Muscle layer of colon (tissue), 2 donors: ENCODE data around the gene PAXX.

Experiments
- H3K27ac ChIP-seq: one replicate; pipeline ENCODE4 v1.7.0; 2013; ENCODE audit warnings: low read depth, mild to moderate bottlenecking, low read length, moderate library complexity
- H3K27me3 ChIP-seq, 2 donors: one replicate each; pipeline ENCODE4 v1.7.0; 2013; ENCODE audit warnings: low read length in 2 of 2, mild to moderate bottlenecking in 2 of 2; ENCODE audit not compliant: insufficient read depth in 2 of 2, control insufficient read depth in 1 of 2
- H3K36me3 ChIP-seq: one replicate; pipeline ENCODE4 v1.7.0; 2013; ENCODE audit warnings: mild to moderate bottlenecking, low read length; ENCODE audit not compliant: insufficient read depth
- H3K4me1 ChIP-seq: one replicate; pipeline ENCODE4 v1.7.0; 2013; ENCODE audit warnings: mild to moderate bottlenecking, low read length; ENCODE audit not compliant: insufficient read depth
- H3K4me3 ChIP-seq, 2 donors: one replicate each; pipeline ENCODE4 v1.7.0; 2013; ENCODE audit warnings: low read length in 2 of 2, low read depth in 1 of 2, mild to moderate bottlenecking in 1 of 2, moderate library complexity in 1 of 2
- H3K9ac ChIP-seq: one replicate; pipeline ENCODE4 v1.7.0; 2013; ENCODE audit warnings: low read length
- H3K9me3 ChIP-seq: one replicate; pipeline ENCODE4 v1.7.0; 2013; ENCODE audit warnings: mild to moderate bottlenecking, low read length
- donor health status: abdominal sarcoma.
- donor health status: Adenocarcinoma of cecum.

Gene PAXX

DNA sequence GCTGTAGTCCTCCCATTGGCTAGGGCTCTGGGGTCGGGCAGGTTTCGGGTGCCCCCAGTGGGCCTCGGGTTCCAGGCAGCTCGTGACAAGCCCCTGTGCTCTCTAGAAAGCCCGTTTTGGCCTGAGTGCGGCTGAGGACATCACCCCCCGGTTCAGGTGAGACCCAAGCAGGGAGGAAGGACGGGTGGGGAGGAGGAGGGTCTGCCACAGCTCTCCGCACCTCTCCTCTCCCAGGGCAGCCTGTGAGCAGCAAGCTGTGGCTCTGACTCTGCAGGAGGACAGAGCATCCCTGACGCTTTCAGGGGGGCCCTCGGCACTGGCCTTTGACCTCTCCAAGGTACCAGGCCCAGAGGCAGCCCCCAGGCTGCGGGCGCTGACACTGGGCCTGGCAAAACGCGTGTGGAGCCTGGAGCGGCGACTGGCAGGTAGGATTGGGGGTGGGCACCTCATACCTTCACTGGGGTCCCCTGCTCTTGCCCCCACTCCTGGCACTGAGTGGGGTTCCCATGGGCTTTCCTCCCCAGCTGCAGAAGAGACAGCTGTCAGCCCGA is 672 bp downstream of the PAXX start:
- no peaks in the 10 kb centered on the region for H3K36me3 ChIP-seq
- H3K4me3 ChIP-seq = peak overlapping the region; percentile 81 to 84
- H3K9me3 ChIP-seq = no peaks in the 10 kb centered on the region
- H3K9ac ChIP-seq = no peak overlapping the region
- H3K27ac ChIP-seq = peak overlapping the region; percentile 76
- H3K27me3 ChIP-seq = peaks cover 13 to 46% of the 10 kb centered on the region in 2 donors
- H3K4me1 ChIP-seq = peaks cover 17% of the 10 kb centered on the region

DNA sequence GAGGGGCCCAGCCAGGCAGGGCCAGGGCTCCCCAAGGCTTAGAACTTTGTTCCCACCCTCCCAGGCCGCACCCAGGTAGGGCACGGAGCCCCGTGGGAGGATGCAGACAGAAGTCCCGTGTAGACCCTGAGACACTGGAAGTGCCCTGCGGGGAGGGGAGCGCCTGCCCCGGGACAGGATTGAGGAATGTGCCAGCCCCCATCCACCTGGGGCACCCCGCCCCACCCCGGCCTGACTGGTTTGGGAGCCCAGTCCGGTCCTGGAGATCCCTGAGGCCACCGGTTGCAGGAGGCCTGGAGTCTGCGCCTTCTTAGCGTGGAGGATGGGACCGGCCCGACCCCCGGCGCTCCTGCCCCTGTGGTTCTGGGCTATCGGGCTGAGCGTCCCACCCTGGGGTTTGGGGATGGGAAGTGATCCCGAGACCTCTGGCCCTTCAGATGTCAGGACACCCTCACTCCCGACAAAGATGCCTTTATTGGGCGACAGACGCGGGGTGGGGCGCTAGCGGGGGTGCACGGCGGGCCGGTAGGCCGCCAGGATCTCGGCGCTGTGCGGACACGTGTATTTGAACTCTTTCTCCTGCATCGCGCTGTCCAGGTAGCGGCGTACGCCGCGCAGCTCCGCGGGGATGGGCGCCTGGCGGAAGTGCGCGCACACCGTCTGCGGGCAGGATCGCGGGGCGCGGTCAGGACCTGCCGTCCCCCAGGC is 2.1 kb downstream of the PAXX start:
- Histone ChIP-seq H3K27ac (no peak overlapping the region), H3K4me1 (peaks cover 17% of the 10 kb centered on the region)

DNA sequence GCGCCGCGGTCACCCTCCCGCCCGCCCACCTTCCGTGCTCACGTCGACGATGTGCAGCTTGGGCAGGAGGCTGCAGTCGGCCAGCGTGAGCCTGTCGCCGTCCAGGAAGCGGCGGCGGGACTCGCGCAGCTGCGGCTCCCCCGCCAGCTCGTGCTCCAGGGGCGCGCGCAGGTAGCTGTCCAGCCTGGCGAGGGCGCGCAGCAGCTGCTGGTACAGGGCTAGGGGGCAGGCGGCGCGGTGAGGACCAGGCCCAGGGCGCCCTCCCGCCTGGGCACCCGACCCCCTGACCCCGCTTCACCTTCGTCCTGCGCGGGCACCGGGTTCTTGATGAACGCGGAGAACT is 2.6 kb downstream of the PAXX start:
- H3K9ac ChIP-seq = no peak overlapping the region
- no peaks in the 10 kb centered on the region for H3K36me3 ChIP-seq
- H3K9me3 ChIP-seq = no peaks in the 10 kb centered on the region
- peaks cover 13 to 46% of the 10 kb centered on the region in 2 donors for H3K27me3 ChIP-seq
- peaks cover 17% of the 10 kb centered on the region for H3K4me1 ChIP-seq
- H3K27ac ChIP-seq = no peak overlapping the region
- H3K4me3 ChIP-seq = no peak overlapping the region

More for the DNA sequence above, 2.1 kb downstream of the PAXX start:
- Histone ChIP-seq H3K27me3 (peaks cover 13 to 46% of the 10 kb centered on the region in 2 donors), H3K36me3 (no peaks in the 10 kb centered on the region), H3K9me3 (no peaks in the 10 kb centered on the region), H3K9ac (no peak overlapping the region), H3K4me3 (no peak overlapping the region)

DNA sequence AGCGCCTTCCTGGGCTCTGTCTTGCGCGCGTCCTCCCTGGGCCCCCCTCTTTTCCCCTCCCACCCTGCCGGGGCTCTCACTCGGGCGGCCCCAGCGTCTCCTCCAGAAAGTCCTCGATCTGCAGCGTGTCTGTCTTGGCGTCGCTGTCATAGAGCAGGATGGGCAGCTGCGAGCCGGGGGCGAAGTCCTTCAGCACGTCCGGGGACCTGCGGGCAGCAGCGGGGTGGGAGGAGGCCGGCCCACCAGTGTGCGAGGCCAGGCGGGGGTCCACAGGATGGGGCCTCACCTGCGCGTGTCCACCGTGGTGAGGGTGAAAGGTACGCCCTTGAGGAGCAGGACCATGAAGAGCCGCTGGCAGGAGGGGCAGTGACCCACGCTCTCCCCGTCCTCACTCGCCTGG is 3.1 kb downstream of the PAXX start:
- Histone ChIP-seq H3K4me3 (no peak overlapping the region), H3K36me3 (no peaks in the 10 kb centered on the region), H3K9ac (no peak overlapping the region), H3K9me3 (no peaks in the 10 kb centered on the region), H3K27ac (no peak overlapping the region), H3K27me3 (peaks cover 13 to 46% of the 10 kb centered on the region in 2 donors), H3K4me1 (peaks cover 17% of the 10 kb centered on the region)

DNA sequence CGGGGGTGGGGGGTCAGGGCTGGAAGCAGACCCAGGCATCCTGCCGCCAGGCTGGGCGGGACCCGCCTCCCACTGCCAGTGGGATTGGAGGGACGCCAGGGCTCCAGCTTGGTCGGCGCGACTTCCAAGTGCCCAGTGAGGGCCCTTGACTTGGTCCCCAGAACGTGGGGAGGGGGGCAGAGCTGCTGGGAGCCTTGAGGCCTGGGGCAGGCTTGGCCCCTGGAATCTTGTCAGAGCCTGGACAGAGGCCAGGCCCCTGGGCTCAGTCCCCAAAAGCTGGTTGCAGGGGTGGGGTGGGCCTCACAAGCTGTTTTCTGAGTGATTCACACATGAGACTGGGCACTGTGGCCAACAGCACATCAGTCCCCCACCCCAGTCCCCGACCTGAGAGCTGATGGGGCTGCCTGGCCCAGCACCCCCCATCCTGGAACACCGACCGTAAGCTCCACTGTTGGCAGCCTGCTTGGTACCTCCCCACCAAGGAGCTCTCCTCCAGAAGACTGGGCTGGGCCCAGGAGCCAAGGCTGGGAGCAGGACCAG is 3.6 kb downstream of the PAXX start:
- Histone ChIP-seq H3K36me3 (no peaks in the 10 kb centered on the region), H3K9me3 (no peaks in the 10 kb centered on the region), H3K27ac (no peak overlapping the region), H3K4me3 (no peak overlapping the region), H3K27me3 (peaks cover 13 to 46% of the 10 kb centered on the region in 2 donors), H3K4me1 (peaks cover 17% of the 10 kb centered on the region), H3K9ac (no peak overlapping the region)

DNA sequence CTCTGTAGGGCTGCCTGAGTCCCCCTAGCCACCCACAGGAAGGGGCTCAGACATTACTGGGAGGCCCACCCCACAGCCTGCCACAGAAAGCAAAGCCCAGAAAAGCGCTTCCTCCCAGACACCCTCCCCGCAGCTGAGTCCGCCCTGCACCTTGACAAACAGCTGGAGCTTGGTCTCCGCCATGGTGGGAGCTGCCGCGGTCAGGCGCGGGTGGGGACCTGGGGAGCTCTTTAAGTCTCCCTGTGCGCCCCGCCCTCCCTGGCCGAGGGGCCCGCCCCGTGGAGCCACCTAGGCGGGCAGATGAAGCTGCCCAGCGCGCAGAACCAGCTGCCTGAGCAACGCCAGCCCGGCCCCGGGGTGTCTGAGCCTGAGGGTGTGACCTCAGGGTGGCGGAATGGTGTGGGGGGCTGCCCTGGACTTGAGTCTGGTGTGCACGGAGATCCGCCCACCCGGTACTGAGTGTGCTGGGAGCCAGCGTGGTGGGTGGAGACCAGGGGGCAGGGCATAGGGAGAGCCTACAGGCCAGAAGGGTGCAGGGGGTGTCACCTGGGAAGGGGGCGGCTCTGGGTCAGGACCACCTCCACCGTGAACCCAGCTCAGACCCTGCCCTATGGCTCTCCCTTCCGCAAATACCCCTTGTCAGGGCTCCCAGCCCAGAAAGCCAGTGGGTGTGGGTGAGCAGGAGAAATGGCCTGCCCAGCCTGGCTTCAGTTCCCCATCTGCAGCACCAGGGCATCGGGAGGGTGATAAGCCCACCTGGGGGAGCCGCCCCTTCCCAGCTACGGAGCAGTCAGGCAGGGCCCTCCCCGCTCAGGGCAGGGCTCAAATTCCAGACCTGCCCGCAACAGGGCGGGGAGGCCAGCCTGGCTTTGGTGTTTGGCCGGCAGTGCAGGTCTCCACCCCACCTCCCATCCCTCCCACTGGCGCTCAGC is 4.4 kb downstream of the PAXX start, which contains the start of gene CLIC3:
Gene CLIC3, minus strand, starts transcription at position 208 of the 932 bp plus-strand sequence. Its CDS starts 25 bp downstream, at position 183.
- Histone ChIP-seq H3K27me3 (peaks cover 13 to 46% of the 10 kb centered on the region in 2 donors), H3K36me3 (no peaks in the 10 kb centered on the region), H3K4me1 (peaks cover 17% of the 10 kb centered on the region), H3K9ac (no peak within 1 kb of the TSS), H3K27ac (no peak within 1 kb of the TSS), H3K4me3 (no peak within 1 kb of the TSS), H3K9me3 (no peaks in the 10 kb centered on the region)

DNA sequence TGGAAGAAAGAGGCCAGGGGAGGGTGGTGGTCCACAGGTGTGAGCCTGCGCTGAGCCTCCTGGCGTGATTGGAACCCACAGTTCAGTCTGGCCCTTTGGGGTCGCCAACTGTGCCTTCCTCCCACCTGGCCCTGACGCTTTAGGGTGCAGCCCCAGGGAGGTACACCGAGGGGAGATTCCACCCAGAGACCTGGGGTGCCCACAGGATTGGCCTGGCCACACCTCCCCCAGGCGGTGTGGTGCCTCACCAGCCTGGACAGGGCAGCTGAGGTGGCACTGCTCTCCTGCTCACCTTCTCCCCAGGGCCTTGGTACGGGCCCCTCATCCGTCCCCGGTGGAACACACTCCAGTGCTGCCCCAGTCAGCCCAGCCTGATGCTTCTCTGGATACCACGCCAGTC is 5.1 kb downstream of the PAXX start:
- Histone ChIP-seq H3K27me3 (peaks cover 13 to 46% of the 10 kb centered on the region in 2 donors), H3K36me3 (no peaks in the 10 kb centered on the region), H3K4me3 (no peak overlapping the region), H3K27ac (no peak overlapping the region), H3K4me1 (peaks cover 17% of the 10 kb centered on the region), H3K9ac (no peak overlapping the region), H3K9me3 (no peaks in the 10 kb centered on the region)

DNA sequence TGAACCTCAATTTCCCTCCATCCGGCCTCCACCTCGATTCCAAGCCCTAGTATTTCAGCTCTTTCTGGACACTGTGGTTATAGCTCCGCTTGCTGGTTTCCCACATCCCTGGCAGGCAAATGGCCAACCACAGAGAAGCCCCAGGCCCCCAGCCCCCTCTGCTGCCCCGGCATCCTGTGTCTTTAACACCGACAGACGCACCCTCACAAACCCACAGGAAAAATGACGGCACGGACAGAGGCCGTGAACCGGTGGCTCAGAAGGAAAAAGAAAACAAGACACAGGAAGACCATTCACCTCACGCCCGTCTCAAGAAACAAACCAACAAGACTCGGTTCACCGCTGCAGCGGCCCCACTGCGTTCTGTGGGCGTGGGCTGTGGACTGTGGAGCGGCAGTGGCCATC is 5.6 kb downstream of the PAXX start:
- H3K27me3 ChIP-seq = peaks cover 13 to 46% of the 10 kb centered on the region in 2 donors
- no peaks in the 10 kb centered on the region for H3K9me3 ChIP-seq
- peaks cover 15% of the 10 kb centered on the region for H3K4me1 ChIP-seq
- no peak overlapping the region for H3K27ac ChIP-seq
- H3K36me3 ChIP-seq = no peaks in the 10 kb centered on the region
- H3K9ac ChIP-seq = no peak overlapping the region
- no peak overlapping the region for H3K4me3 ChIP-seq

DNA sequence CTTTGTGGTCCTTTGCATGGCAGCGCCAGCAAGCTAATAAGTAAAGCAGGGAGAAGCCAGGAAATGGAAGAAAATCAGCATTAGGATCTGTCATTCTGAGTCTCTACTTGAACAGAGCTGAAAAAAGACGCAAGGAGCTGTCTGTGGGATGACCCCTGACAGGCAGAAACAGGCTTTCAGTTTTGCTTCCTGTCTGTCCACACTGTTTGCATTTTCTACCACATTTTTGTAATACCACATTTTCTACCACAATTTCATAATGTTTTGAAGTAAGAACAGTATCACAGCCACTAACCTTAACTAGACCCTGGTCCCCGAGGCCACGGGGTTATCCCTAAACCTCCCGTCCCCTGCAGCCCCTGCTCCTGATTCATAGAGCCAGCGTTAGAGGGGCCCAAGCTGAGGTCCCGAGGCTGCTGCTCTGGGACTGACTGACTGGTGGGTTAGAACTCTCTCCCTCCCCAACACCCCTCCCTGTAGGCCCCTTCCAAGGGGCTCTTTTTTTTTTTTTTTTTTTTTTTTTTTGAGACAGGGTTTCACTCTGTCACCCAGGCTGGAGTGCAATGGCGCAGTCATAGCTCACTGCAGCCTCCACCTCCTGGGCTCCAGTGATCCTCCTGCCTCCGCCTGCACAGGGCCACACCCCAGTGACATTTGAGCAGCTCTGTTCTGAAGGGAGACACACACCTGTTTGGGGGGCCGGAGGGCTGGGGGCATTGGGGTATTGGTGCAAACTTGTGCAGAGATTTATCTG is 8.1 kb downstream of the PAXX start:
- Histone ChIP-seq H3K9me3 (no peaks in the 10 kb centered on the region), H3K9ac (no peak overlapping the region), H3K36me3 (no peaks in the 10 kb centered on the region), H3K4me1 (peaks cover 6% of the 10 kb centered on the region), H3K4me3 (no peak overlapping the region), H3K27me3 (peaks cover 13 to 22% of the 10 kb centered on the region in 2 donors), H3K27ac (no peak overlapping the region)

DNA sequence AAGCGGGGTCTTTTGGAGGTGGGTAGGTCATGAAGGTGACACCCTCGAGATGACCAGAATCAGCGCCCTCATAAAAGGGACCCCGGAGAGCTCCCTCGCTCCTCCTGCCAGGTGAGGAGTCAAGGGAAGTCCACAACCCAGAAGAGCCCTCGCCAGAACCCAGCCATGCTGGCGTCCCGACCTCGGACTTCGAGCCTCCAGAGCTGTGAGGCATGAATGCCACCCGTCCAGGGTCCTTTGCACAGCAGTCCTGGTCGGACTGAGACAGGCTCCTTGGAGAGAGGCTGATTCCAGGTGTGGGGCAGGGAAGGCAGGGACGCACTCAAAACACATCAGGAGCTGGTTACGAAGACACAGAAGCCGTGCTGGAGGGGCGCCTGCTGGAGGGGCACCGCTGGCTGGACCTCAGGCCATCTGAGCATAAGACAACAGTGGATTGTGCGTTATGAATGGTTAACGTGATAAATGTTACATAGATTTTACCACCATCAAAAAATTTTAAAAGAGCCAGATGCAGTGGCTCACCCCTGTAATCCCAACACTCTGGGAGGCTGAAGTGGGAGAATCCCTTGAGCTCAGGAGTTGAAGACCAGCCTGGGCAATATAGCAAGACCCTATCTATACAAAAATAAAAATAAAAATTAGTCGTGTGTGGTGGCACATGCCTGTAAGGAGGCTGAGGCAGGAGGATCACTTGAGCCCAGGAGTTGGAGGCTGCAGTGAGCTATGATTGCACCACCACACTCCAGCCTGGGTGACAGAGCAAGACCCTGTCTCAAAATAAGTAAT is 9.8 kb downstream of the PAXX start:
- Histone ChIP-seq H3K36me3 (no peaks in the 10 kb centered on the region), H3K27ac (no peak overlapping the region), H3K27me3 (peaks cover 3 to 5% of the 10 kb centered on the region in 2 donors), H3K4me1 (no peaks in the 10 kb centered on the region), H3K4me3 (no peak overlapping the region), H3K9me3 (no peaks in the 10 kb centered on the region), H3K9ac (no peak overlapping the region)
